ENCODE results near the gene LIMS2.

LIMS2 gene

DNA sequence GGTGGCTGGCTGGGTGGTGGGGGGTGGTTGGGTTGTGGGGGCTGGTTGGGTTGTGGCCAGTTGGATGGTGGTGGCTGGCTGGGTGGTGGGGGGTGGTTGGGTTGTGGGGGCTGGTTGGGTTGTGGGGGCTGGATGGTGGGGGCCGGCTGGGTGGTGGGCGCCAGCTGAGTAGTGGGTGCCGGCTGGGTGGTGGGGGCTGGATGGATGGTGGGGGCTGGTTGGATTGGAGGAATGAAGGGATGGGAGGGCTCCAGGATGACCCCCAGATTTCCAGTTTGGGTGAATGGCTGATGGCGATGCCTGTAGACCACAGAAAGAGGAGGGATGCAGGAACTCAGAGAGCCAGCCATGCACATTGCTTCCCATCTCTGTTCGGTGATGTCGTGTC, 56.1 kb downstream of the LIMS2 start:
- TF ChIP-seq, protein P1, sequence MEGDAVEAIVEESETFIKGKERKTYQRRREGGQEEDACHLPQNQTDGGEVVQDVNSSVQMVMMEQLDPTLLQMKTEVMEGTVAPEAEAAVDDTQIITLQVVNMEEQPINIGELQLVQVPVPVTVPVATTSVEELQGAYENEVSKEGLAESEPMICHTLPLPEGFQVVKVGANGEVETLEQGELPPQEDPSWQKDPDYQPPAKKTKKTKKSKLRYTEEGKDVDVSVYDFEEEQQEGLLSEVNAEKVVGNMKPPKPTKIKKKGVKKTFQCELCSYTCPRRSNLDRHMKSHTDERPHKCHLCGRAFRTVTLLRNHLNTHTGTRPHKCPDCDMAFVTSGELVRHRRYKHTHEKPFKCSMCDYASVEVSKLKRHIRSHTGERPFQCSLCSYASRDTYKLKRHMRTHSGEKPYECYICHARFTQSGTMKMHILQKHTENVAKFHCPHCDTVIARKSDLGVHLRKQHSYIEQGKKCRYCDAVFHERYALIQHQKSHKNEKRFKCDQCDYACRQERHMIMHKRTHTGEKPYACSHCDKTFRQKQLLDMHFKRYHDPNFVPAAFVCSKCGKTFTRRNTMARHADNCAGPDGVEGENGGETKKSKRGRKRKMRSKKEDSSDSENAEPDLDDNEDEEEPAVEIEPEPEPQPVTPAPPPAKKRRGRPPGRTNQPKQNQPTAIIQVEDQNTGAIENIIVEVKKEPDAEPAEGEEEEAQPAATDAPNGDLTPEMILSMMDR (IDR thresholded peaks at IDR 0.05; ENCODE audit: extremely low read depth, missing control alignments), result no peak
- no peak for DNase-seq (ENCODE audit: low spot score)

DNA sequence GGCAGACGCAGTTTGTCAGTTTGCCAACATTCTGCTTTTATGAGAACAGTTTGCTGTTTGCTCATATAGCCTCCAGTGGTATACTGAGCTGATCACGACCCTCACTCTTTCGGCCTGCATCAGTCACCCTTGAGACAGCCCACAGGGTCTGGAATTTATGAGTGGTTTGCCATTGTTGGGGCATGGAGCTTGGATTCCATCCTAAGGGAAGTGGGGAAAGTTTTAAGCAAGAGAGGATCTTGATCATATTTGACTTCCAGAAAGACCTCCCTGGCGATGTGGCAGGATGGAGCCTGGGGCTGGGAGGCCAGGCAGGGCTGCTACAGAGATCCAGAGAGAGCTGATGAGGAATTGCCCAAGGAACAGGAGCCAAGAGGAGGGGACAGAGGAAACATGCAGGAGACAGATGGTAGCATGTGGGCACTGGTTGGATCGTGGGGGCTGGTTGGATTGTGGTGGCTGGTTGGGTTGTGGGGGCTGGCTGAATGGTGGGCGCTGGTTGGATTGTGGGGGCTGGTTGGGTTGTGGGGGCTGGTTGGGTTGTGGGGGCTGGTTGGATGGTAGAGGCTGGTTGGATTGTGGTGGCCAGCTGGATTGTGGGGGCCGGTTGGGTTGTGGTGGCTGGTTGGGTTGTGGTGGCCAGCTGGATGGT, 56.7 kb downstream of the LIMS2 start:
- TF ChIP-seq, protein P1 (IDR thresholded peaks at IDR 0.05; ENCODE audit: extremely low read depth, missing control alignments), result no peak
- no peak for DNase-seq (ENCODE audit: low spot score)

DNA sequence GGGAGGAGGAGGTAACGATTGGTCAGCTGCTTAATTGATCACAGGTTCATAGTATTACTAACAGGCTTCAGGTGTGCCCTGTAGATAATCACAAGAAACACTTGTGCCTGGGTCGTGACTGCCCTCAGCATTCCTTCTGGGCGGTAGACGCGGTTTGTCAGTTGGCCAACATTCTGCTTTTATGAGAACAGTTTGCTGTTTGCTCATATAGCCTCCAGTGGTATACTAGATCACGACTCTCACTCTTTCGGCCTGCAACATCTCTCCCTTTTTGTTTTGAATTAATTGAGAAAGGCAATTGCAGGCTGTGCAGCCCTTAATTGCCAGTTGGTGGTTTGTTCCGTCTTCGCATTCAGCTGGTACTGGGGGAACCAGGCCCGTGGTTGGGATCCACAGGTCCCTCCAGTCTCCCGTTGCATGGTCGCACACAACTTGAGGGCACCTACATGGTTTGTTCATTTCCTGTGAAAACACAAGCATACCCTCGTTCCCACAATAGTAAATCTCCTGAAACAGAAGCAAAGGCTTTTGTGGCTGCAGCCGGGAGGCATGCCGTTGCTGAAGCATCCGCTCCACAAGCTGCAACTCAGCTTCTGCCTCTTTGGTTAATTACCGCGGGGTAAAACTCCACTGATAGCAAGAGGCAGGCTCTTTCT, 59.7 kb downstream of the LIMS2 start:
- no peak for DNase-seq (ENCODE audit: low spot score)
- TF ChIP-seq, protein P1 (IDR thresholded peaks at IDR 0.05; ENCODE audit: extremely low read depth, missing control alignments), result no peak

DNA sequence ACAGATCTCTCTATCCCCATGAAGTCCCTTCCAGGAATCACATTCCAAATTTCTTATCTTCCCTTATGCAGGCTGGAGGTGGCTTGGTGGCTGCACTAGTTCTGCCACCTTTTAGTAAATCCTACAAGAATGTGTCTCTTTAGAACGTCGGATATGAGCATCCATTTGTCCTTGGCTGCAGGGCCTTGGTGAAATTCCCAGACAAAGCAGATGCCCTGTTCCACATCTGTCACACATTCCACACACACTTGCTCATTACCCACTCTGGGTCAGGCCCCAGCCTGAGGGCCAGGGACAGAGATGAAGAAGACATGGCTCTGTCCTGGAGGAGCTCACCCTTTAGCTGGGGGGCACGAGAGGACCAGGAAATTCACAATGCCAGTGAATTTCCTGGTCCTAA, 60.6 kb downstream of the LIMS2 start:
- no peak for DNase-seq (ENCODE audit: low spot score)
- TF ChIP-seq, protein P1 (IDR thresholded peaks at IDR 0.05; ENCODE audit: extremely low read depth, missing control alignments), result no peak

DNA sequence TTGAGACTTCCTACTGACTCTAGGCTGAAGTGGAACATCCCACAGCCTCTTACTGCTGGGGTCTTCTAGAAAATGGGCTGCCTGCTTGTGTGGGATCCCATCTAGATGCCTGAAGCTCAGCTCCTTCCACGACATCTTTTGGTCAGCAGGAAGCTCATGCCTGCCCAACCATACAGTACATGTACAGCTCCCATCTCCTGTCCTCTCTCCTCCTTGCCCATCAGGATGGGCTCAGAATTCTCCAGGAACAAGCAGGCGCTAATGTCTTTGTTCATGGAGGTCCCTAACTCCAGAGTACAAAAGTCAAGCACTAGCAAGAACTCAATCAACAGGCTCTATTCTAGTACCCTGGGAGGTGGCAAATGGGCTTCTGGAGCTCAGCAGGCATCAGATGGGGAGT, 61.1 kb downstream of the LIMS2 start:
- TF ChIP-seq, protein P1 (IDR thresholded peaks at IDR 0.05; ENCODE audit: extremely low read depth, missing control alignments), result no peak
- no peak for DNase-seq (ENCODE audit: low spot score)

DNA sequence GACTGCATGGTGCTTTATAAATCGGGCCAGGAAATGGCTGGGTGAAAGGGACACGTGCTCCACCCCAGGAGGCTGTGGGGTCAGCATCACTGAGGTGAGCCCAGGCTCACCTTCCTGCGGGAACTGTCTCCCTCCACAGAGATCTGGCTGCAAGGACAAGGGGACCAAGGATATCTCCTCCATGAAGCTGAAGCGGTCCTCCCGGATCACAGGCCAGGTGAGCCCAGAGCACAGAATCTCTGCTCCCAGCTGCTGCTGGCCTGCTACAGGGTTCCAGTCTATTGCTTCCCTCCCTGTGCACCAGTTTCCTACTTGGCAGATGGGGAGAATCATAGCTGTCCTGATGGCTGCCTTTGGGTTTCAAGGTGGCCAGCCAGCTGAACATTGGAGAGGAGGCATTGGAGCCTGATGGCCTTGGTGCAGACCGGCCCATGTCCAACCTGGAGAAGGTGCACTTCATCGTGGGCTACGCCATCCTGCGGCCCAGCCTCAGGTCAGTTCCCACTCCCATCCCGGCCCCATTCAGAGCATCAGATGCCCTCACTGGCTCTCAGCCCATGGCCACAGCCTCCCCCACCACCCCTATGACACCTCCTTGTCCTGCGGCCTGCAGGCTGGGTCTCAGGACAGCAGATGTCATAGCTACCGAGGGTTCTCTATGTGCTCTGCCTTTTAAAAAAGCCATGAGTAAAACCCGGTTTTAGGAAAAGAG, 63.1 kb downstream of the LIMS2 start:
- no peak for DNase-seq (ENCODE audit: low spot score)
- TF ChIP-seq, protein P1 (IDR thresholded peaks at IDR 0.05; ENCODE audit: extremely low read depth, missing control alignments), result no peak
